ENCODE data around the gene CREBRF.

GRCh38 chr5:173075137-173075843 lies 19.1 kb downstream of the CREBRF start:
- no peak for TF ChIP-seq CTCF (IDR thresholded peaks at IDR 0.05; ENCODE audit: poor library complexity)
- no peak for TF ChIP-seq EZH2 (IDR thresholded peaks at IDR 0.05; ENCODE audit: borderline replicate concordance)
- no peak for TF ChIP-seq EZH2phosphoT487 (IDR thresholded peaks at IDR 0.05; ENCODE audit: low read depth, severe bottlenecking, unreplicated experiment)
